Mesodermal cell (in vitro differentiated cells): ENCODE measurements around the gene C12orf60.
A peak's percentile ranks its signal among the peaks of the same experiment; 100 is the strongest.

ENCODE experiments used
- H3K27ac ChIP-seq: 2 replicates; pipeline ENCODE4 v1.7.0; 2013; ENCODE audit warnings: mild to moderate bottlenecking, low read depth, low read length, moderate library complexity; ENCODE audit not compliant: severe bottlenecking
- H3K36me3 ChIP-seq: 2 replicates; pipeline ENCODE4 v1.7.1; 2013; ENCODE audit warnings: mild to moderate bottlenecking, low read length, moderate library complexity; ENCODE audit not compliant: control insufficient read depth, insufficient read depth
- H3K4me1 ChIP-seq: one replicate; pipeline ENCODE4 v1.7.1; 2013; ENCODE audit warnings: mild to moderate bottlenecking, low read length; ENCODE audit not compliant: insufficient read depth, control insufficient read depth, poor library complexity, severe bottlenecking
- H3K4me3 ChIP-seq: 2 replicates; pipeline ENCODE4 v1.7.0; 2013; ENCODE audit warnings: low read length, control low read depth, mild to moderate bottlenecking; ENCODE audit not compliant: insufficient read depth, poor library complexity, severe bottlenecking; ENCODE audit errors: extremely low read depth
- H3K9me3 ChIP-seq: 2 replicates; pipeline ENCODE4 v1.7.1; 2013; ENCODE audit warnings: mild to moderate bottlenecking, low read length, moderate library complexity; ENCODE audit not compliant: control insufficient read depth
- WGBS, 2 experiments: methylation state at CpG; one replicate each; pipeline ENCODE4 v1.1.5; 2013; ENCODE audit warnings: missing lambda C conversion rate in 2 of 2; ENCODE audit not compliant: insufficient coverage in 2 of 2; 5-methylcytosine and 5-hydroxymethylcytosine counted together

The C12orf60 gene

DNA sequence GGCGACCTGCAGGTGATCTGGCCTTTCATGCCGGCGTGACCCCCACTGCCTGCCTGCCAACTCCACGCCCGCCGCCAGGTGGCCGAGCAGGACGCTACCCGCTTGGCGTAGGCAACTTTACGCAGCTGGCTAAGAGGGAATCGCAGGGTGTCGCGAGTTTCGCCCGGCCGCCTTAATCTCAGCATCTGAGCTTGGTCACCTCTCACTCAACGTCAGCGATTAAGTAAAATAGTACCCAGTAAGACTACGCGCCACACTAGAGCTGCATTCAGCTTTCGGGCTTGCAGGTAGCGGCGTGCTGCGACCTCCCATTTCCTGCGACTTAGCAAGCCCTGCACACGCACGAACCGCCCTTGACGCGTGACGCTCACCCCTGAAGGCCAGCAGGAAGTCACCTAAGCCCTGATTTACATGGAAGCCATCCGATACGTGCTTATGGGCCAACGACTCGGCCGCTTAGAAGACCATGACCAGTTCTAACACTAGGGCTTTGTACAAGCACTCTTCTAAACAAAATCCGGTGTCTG lies 33.4 kb upstream of the C12orf60 start:
- 24 to 37% methylated on average over 19 to 38 of the region's 38 CpGs for WGBS, 2 experiments
- Histone ChIP-seq H3K4me3 (peak overlapping the region; percentile 73), H3K4me1 (no peaks in the 10 kb centered on the region), H3K36me3 (peaks cover 10% of the 10 kb centered on the region), H3K27ac (peak overlapping the region; percentile 91), H3K9me3 (no peaks in the 10 kb centered on the region)

DNA sequence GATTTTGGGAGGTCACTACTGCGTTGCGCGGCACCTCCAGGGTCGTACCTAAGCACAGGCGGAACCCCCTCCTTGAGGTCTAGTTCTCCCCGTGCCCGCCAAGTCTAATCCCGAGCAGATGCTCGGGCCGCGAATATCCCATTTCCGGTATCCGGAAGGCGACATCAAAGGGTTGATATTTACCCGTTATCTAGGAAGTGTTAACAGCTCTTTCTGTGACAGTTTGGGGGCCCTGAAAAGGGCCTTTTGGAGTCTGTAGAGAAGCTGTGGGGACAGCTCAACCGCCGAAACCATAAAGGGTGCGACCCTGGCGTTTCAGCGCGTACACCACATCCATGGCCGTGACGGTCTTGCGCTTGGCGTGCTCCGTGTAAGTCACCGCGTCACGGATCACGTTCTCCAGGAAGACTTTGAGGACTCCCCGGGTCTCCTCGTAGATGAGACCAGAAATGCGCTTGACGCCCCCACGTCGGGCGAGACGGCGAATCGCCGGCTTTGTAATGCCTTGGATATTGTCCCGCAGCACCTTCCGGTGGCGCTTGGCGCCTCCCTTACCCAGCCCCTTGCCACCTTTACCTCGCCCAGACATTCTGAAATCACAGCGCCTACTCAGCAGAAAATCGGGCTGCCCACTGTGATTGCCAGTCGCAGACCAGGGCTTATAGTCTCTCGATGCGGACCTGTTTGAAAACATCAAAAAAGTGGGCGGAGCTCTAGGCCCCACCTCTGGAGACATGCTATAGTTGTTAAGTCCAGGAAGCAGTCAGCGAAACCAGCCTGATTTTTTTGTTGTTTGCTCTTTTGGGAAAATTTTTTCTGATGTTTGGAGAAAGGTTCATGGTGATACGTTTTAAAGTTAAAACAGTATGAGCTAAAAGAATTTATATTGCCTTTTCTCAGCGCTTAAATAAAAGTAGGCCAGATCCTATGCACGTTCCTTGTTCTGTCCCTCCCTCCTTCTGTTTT lies 32.7 kb upstream of the C12orf60 start:
- H3K27ac ChIP-seq: peak overlapping the region; percentile 91
- peaks cover 10% of the 10 kb centered on the region for H3K36me3 ChIP-seq
- H3K9me3 ChIP-seq: no peaks in the 10 kb centered on the region
- peak overlapping the region; percentile 73 for H3K4me3 ChIP-seq
- WGBS, 2 experiments: 24 to 27% methylated on average over 45 to 55 of the region's 56 CpGs
- H3K4me1 ChIP-seq: peaks cover under 1% of the 10 kb centered on the region

DNA sequence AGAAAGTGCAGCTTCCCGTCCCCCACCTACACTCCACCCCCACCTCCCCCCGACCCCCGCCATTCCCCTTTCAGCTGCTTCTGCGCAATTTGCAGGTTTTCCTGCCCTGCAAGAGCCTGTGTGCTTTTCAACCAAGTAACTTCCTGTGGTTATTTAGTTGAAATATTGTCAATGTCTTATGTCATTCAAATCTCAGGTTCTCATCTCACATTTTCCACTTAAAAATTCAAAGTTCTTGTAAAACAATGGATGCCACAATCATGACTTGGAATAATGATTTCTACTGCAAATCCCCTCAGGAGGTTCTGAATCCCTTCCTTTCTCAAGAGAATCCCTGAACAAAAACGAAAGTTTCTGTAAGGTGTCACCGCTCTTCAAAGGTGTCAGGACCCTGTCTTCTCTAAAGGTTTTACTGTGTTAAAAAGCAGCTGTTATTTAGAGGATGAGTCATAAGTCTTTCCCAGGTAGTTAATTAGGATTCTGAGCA lies 31.8 kb upstream of the C12orf60 start:
- H3K9me3 ChIP-seq: no peaks in the 10 kb centered on the region
- H3K36me3 ChIP-seq: peaks cover 10% of the 10 kb centered on the region
- peaks cover 7% of the 10 kb centered on the region for H3K4me1 ChIP-seq
- WGBS, 2 experiments: 20% methylated on average over 1 of the region's 6 CpGs; no CpG with 5 or more reads in 1 of the 2 experiments
- peak overlapping the region; percentile 91 for H3K27ac ChIP-seq
- H3K4me3 ChIP-seq: peak overlapping the region; percentile 73

DNA sequence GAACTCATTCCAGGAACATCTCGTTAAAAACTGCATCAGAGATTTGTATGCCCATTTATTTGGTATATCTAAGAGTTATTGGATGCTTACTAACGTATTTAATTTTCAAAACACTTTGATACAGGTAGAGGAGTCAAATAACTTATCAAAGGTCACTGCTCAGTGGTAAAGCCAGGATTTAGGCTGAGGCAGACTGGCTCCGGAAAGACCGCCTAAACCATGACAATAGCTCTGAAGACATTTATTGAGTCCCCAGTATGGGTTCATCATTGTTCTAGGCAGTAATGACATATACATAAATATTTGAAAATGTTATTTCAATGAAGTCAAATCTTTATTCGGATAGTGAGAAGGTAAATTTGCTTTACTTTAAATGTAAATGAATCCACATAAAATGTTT lies 30.5 kb upstream of the C12orf60 start:
- Histone ChIP-seq H3K4me3 (peak overlapping the region; percentile 73), H3K9me3 (no peaks in the 10 kb centered on the region), H3K27ac (no peak overlapping the region), H3K36me3 (no peaks in the 10 kb centered on the region), H3K4me1 (peaks cover 17% of the 10 kb centered on the region)
- 80% methylated on average over 2 of the region's 5 CpGs; no CpG with 5 or more reads in 1 of the 2 experiments for WGBS, 2 experiments

DNA sequence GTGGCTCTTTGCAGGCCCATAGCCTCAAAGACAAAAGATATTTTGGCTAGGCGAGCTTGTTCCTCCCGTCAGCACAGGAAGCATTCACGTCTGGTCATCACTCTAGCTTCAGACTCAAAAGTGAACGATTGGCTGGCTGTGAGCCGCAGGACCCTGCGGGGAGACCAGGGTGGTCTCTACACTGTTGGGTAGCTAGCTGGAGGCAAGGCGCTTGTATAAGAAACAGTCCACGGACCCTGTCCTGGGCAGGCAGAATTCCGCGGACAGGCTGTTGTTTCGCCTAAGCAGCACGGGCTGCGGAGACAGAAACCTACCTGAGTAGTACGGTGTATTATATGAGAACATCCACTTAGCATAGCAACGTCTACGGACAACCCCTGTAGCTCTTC lies 29.8 kb upstream of the C12orf60 start:
- Histone ChIP-seq H3K36me3 (no peaks in the 10 kb centered on the region), H3K4me3 (peak overlapping the region; percentile 73), H3K9me3 (no peaks in the 10 kb centered on the region), H3K4me1 (peaks cover 20% of the 10 kb centered on the region), H3K27ac (peak overlapping the region; percentile 63)
- 47 to 74% methylated on average over 15 of the region's 16 CpGs for WGBS, 2 experiments

DNA sequence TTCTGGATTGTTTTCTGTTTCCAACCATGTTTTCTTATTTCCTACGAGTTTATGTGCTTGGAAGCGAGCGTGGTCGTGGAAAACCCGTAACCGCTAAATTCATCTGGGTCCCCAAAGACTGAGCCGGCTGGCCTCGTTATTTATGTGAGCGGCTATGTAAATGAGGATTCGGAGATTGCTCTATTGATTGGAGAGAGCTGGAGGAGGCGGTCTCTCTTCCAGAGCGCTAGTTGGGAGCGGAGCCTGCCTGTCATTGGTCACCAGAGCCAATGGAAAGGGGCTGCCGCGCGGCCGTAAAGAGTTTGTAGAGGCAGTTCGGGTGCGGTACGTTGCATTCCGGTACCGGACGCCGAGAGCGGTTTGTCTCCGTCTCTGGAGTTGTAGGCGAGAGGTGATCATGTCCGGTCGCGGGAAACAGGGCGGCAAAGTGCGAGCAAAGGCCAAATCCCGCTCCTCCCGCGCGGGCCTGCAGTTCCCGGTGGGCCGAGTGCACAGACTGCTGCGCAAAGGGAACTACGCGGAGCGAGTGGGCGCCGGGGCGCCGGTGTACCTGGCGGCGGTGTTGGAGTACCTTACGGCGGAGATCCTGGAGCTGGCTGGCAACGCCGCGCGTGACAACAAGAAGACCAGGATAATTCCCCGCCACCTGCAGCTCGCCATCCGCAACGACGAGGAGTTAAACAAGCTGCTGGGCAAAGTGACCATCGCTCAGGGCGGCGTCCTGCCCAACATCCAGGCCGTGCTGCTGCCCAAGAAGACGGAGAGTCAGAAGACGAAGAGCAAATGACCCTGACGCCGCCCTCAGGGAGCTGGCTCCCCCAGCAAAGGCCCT lies 29.2 kb upstream of the C12orf60 start:
- peak overlapping the region; percentile 73 for H3K4me3 ChIP-seq
- peaks cover 20% of the 10 kb centered on the region for H3K4me1 ChIP-seq
- no peaks in the 10 kb centered on the region for H3K9me3 ChIP-seq
- peak overlapping the region; percentile 63 for H3K27ac ChIP-seq
- no peaks in the 10 kb centered on the region for H3K36me3 ChIP-seq
- 33 to 43% methylated on average over 63 to 66 of the region's 67 CpGs for WGBS, 2 experiments

DNA sequence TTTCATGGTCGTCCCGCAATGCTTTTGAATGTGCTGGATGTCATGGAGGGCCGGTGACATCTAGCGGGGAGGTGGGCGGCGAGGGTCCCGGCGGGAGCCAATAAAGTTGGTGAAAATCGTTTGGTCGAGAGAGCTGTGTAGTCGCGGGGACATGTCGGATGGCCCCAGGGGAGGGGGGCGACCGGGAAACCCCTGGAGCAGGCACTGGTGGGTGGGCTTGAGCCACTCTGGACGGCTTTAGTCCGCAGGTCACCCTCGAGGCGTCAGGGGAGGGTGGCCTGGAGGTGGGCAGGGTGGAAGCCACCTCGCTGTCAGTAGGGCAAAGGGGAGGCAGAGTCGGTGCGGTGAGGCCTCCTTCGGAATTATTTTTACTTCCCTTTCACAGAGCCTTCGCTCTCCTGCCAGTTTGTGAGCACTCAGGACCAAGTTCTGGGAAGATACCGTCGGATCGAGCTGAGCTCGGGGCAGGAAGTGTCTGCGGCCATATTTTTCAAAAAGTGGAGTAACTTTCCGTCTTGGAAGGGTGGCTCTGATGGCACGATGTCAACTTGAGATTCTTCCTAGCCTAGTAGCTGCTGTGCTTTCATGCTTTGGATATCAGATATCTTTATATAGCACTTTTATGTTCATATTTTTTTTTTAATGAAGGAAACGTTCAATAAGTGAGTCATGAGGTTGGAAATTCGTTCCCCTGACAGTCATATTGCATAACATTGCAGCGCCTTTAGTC lies 28.4 kb upstream of the C12orf60 start:
- Histone ChIP-seq H3K4me1 (peaks cover 20% of the 10 kb centered on the region), H3K9me3 (no peaks in the 10 kb centered on the region)
- WGBS, 2 experiments: 36 to 37% methylated on average over 16 to 29 of the region's 34 CpGs

DNA sequence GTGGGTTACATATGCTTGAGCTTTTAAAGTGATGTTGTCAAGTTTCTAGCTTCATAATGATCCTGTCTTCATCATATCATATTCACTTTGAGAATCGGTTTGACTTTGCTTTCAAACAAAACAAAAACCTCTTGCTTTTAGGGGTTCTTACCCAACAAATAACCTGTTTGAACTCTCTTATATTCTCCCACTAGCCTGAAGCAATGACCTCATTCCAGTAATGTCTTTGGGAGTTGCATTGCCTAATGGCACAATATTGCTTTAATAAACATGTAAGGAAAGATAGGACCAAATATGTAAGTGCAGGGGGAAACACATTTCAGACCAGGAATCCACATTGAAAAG lies 27.9 kb upstream of the C12orf60 start:
- Histone ChIP-seq H3K9me3 (no peaks in the 10 kb centered on the region), H3K4me3 (peak overlapping the region; percentile 73), H3K27ac (peak overlapping the region; percentile 58), H3K4me1 (peaks cover 20% of the 10 kb centered on the region), H3K36me3 (no peaks in the 10 kb centered on the region)
- WGBS, 2 experiments: 56% methylated on average over 1 of the region's 1 CpG; no CpG with 5 or more reads in 1 of the 2 experiments

More for the DNA sequence above, 28.4 kb upstream of the C12orf60 start:
- Histone ChIP-seq H3K4me3 (peak overlapping the region; percentile 73), H3K36me3 (no peaks in the 10 kb centered on the region), H3K27ac (peak overlapping the region; percentile 58)

DNA sequence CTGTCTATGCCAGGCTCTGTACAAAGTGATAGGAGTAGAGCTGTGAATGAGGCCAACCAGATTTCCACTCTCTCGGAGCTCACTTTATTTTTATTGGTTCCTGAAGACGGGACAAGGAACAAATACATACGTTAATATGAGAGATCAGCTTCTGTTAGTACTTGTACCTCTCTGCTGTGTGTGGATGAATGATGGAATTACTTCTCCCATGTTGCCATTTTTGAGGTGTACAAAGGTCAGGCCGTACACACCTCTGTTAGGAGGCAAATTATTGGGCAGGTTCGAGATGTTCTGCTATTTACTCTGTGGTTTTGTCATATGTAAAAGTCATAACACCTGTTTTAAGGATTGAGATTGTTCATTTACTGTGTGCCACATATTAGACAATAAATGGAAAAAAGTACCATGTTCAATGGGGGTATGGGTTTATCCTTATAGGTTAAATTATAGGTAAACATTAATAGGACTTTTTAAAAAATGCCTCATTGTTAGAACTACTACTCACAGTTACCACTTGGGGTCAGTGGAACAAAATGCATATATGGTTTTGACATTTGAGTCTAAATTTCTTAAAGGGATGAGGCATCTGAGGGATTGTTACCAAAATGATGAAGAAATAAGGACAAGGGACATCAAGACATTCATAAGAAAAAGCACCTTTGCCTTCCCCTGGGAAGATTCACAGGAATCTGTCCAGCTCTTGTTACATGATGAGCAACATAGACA lies 27.1 kb upstream of the C12orf60 start:
- H3K27ac ChIP-seq: peak overlapping the region; percentile 77

More for the DNA sequence above, 27.1 kb upstream of the C12orf60 start:
- Histone ChIP-seq H3K36me3 (no peaks in the 10 kb centered on the region), H3K4me1 (peaks cover 20% of the 10 kb centered on the region), H3K9me3 (no peaks in the 10 kb centered on the region), H3K4me3 (peak overlapping the region; percentile 73)
- WGBS, 2 experiments: 87 to 100% methylated on average over 4 to 5 of the region's 5 CpGs
